ENCODE data around the gene COG1. TPM values are rescaled to one million over a fixed set of nuclear protein-coding genes. Genes with fewer than 3 reads are reported as not detected.

The COG1 gene
- total RNA-seq, 4 donors from 2014 or later = 8.0 to 14.7 (median 9.2) TPM

- intact Hi-C loops (cut with DNase I) = loop anchor here (10.0 kb wide), 1 partner anchor 63 kb away; the partner anchor contains the start of gene COG1
- no peak for TF ChIP-seq POLR2A (IDR thresholded peaks at IDR 0.05)
- TF ChIP-seq, protein P1, sequence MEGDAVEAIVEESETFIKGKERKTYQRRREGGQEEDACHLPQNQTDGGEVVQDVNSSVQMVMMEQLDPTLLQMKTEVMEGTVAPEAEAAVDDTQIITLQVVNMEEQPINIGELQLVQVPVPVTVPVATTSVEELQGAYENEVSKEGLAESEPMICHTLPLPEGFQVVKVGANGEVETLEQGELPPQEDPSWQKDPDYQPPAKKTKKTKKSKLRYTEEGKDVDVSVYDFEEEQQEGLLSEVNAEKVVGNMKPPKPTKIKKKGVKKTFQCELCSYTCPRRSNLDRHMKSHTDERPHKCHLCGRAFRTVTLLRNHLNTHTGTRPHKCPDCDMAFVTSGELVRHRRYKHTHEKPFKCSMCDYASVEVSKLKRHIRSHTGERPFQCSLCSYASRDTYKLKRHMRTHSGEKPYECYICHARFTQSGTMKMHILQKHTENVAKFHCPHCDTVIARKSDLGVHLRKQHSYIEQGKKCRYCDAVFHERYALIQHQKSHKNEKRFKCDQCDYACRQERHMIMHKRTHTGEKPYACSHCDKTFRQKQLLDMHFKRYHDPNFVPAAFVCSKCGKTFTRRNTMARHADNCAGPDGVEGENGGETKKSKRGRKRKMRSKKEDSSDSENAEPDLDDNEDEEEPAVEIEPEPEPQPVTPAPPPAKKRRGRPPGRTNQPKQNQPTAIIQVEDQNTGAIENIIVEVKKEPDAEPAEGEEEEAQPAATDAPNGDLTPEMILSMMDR (IDR thresholded peaks at IDR 0.05) = no peak
- Histone ChIP-seq H3K4me1 (peaks cover 1 to 22% (median 4%) of the 10 kb centered on the region in 3 donors), H3K4me3 (no peak overlapping the region), H3K9me3 (no peaks in the 10 kb centered on the region), H3K27ac (no peak overlapping the region), H3K36me3 (no peaks in the 10 kb centered on the region), H3K27me3 (no peaks in the 10 kb centered on the region)
- 64% methylated on average over 4 of the region's 6 CpGs; no CpG with 5 or more reads in 1 of the 2 donors for WGBS, 2 donors
- no peak for DNase-seq
Measured at GRCh38 chr17:73257516-73257915, 64.7 kb downstream of the COG1 start.

Other genes with a start within 250 kb of the COG1 start
- gene SLC39A11, start 100.4 kb upstream of the COG1 start, total RNA-seq = 10 to 100 TPM; 23.0 to 30.9 (median 27.6) TPM
- under 1 TPM in 3 of 4 donors, not detected in 1; under 0.01 to 0.21 (median 0.04) TPM for gene SSTR2, start 28.0 kb upstream of the COG1 start, total RNA-seq
- gene CPSF4L, start 68.8 kb downstream of the COG1 start, total RNA-seq = not detected
- gene CDC42EP4, start 118.9 kb downstream of the COG1 start, total RNA-seq = 10 to 100 TPM; 45.1 to 63.9 (median 52.9) TPM

Data from esophagus squamous epithelium (tissue), 5 donors.